Common myeloid progenitor, CD34-positive (primary cell): ENCODE measurements around the gene GTF2H4.

ENCODE experiments used
- CTCF ChIA-PET: fragments of 350-600 bp; sonication (Branson Sonifier 250); formaldehyde crosslinking; loops from one replicate; lab custom pipeline; 2021; ENCODE audit warnings: antibody characterized with exemption; lab: Charles Lee
- POLR2A ChIA-PET: fragments of 350-600 bp; sonication (Branson Sonifier 250); formaldehyde crosslinking; loops from one replicate; lab custom pipeline; 2021; ENCODE audit warnings: antibody characterized with exemption; lab: Charles Lee
- DNase-seq, 3 donors: peaks; one replicate each; pipeline versions ENCODE4 v3.0.0 to v3.0.0-alpha.2; 2013
- H3K27ac ChIP-seq, 2 experiments: 1 replicate in 1 of 2; 2 replicates in 1 of 2; pipeline ENCODE4 v1.7.0; 2013; ENCODE audit warnings: inconsistent platforms in 2 of 2, low read length in 2 of 2, mild to moderate bottlenecking in 2 of 2, low read depth in 1 of 2, moderate library complexity in 1 of 2; ENCODE audit not compliant: severe bottlenecking in 2 of 2, insufficient read depth in 1 of 2, poor library complexity in 1 of 2
- H3K27me3 ChIP-seq, 5 experiments: replicated peaks in 2 of 5; 1 replicate in 3 of 5; 2 replicates in 2 of 5; pipeline versions ENCODE4 v1.6.1 to v1.7.0; 2013; ENCODE audit warnings: low read length in 4 of 5, mild to moderate bottlenecking in 2 of 5, moderate library complexity in 2 of 5, inconsistent platforms in 1 of 5; ENCODE audit not compliant: insufficient read depth in 5 of 5, control insufficient read depth in 4 of 5
- H3K36me3 ChIP-seq, 4 experiments: 1 replicate in 2 of 4; 2 replicates in 2 of 4; pipeline versions ENCODE4 v1.6.1 to v1.7.0; 2013; ENCODE audit warnings: low read length in 3 of 4, control low read depth in 1 of 4, mild to moderate bottlenecking in 1 of 4; ENCODE audit not compliant: control insufficient read depth in 4 of 4, insufficient read depth in 4 of 4
- H3K4me1 ChIP-seq, 4 experiments: 1 replicate in 3 of 4; 2 replicates in 1 of 4; pipeline versions ENCODE4 v1.6.1 to v1.7.1; 2013; ENCODE audit warnings: low read length in 3 of 4, mild to moderate bottlenecking in 3 of 4, control low read depth in 1 of 4, inconsistent platforms in 1 of 4, moderate library complexity in 1 of 4; ENCODE audit not compliant: control insufficient read depth in 4 of 4, insufficient read depth in 4 of 4; ENCODE audit errors: control extremely low read depth in 1 of 4
- H3K4me3 ChIP-seq, 7 experiments: 1 replicate in 4 of 7; 2 replicates in 3 of 7; pipeline versions ENCODE4 v1.5.1 to v1.7.0; 2013; ENCODE audit warnings: mild to moderate bottlenecking in 7 of 7, low read length in 6 of 7, moderate library complexity in 6 of 7, inconsistent platforms in 2 of 7, low read depth in 2 of 7, control low read depth in 1 of 7; ENCODE audit not compliant: insufficient read depth in 4 of 7, control insufficient read depth in 1 of 7; ENCODE audit errors: extremely low read depth in 1 of 7
- H3K9me3 ChIP-seq, 5 experiments: 1 replicate in 4 of 5; 2 replicates in 1 of 5; pipeline versions ENCODE4 v1.6.1 to v1.7.1; 2013; ENCODE audit warnings: low read length in 4 of 5, mild to moderate bottlenecking in 2 of 5, inconsistent platforms in 1 of 5, low read depth in 1 of 5, moderate library complexity in 1 of 5; ENCODE audit not compliant: control insufficient read depth in 4 of 5, insufficient read depth in 2 of 5; ENCODE audit errors: control extremely low read depth in 1 of 5
- WGBS: methylation state at CpG from one replicate; pipeline ENCODE4 v1.1.5; 2013; ENCODE audit not compliant: insufficient coverage; 5-methylcytosine and 5-hydroxymethylcytosine counted together

GTF2H4 gene

GRCh38 chr6:30882759-30883684, 25.0 kb upstream of the GTF2H4 start:
- ChIA-PET CTCF (interaction anchor here (1.0 to 10.1 kb wide), 5 partner anchors 17 to 204 kb away, joined by 3 to 95 read pairs (median 10); no protein-coding TSS in a partner anchor), POLR2A (interaction anchor here (0.6 to 0.8 kb wide), 3 partner anchors 8 to 70 kb away, joined by 3 to 4 read pairs (median 3); no protein-coding TSS in a partner anchor)
- H3K4me3 ChIP-seq: no peak overlapping the region
- WGBS: 87% methylated on average over 10 of the region's 15 CpGs
- no peaks in the 10 kb centered on the region for H3K9me3 ChIP-seq
- peaks cover 0 to 14% (median 10%) of the 10 kb centered on the region in 4 experiments for H3K4me1 ChIP-seq
- H3K36me3 ChIP-seq: no peaks in the 10 kb centered on the region
- H3K27me3 ChIP-seq: peaks cover 0 to 35% (median 18%) of the 10 kb centered on the region in 5 experiments
- DNase-seq: no peak
- peak overlapping the region in 1 of 2 experiments; percentile 43 for H3K27ac ChIP-seq

- WGBS: 20% methylated on average over 32 of the region's 62 CpGs
- H3K36me3 ChIP-seq: no peaks in the 10 kb centered on the region
- CTCF ChIA-PET: interaction anchor here (0.8 to 10.1 kb wide), 6 partner anchors 12 to 203 kb away, joined by 3 to 95 read pairs (median 9); partner anchors contain the start of gene VARS2
- H3K4me3 ChIP-seq: peak within 1 kb of the TSS; percentile 17 to 72 (median 43)
- H3K9me3 ChIP-seq: no peaks in the 10 kb centered on the region
- H3K27ac ChIP-seq: peak within 1 kb of the TSS in 1 of 2 experiments; percentile 68
- peaks cover 0 to 35% (median 18%) of the 10 kb centered on the region in 5 experiments for H3K27me3 ChIP-seq
- POLR2A ChIA-PET: no interaction called here
- DNase-seq: peak in 2 of 3 donors; percentile 28 to 33
- peaks cover 0 to 14% (median 10%) of the 10 kb centered on the region in 4 experiments for H3K4me1 ChIP-seq
Observed at GRCh38 chr6:30883685-30884520, 24.1 kb upstream of the GTF2H4 start, which contains the start of gene DDR1. Gene DDR1, plus strand, starts transcription at chr6:30884519. Its CDS starts 4,211 bp downstream, at chr6:30888730.

- ChIA-PET CTCF (interaction anchor here (0.8 to 10.1 kb wide), 6 partner anchors 11 to 62 kb away, joined by 3 to 95 read pairs (median 6); partner anchors contain the start of gene VARS2), POLR2A (no interaction called here)
- no peaks in the 10 kb centered on the region for H3K9me3 ChIP-seq
- 14% methylated on average over 34 of the region's 59 CpGs for WGBS
- peaks cover 0 to 14% (median 10%) of the 10 kb centered on the region in 4 experiments for H3K4me1 ChIP-seq
- H3K27ac ChIP-seq: peak overlapping the region in 1 of 2 experiments; percentile 68
- peak in 2 of 3 donors; percentile 40 to 43 for DNase-seq
- H3K36me3 ChIP-seq: no peaks in the 10 kb centered on the region
- H3K4me3 ChIP-seq: peak overlapping the region; percentile 17 to 72 (median 43)
- peaks cover 0 to 35% (median 18%) of the 10 kb centered on the region in 5 experiments for H3K27me3 ChIP-seq
Observed at GRCh38 chr6:30884521-30885480, 23.2 kb upstream of the GTF2H4 start.

GRCh38 chr6:30885481-30885998, 22.5 kb upstream of the GTF2H4 start:
- Histone ChIP-seq H3K4me3 (no peak overlapping the region), H3K27ac (no peak overlapping the region), H3K27me3 (peaks cover 0 to 34% (median 18%) of the 10 kb centered on the region in 5 experiments), H3K9me3 (no peaks in the 10 kb centered on the region), H3K36me3 (no peaks in the 10 kb centered on the region), H3K4me1 (peaks cover 0 to 14% (median 10%) of the 10 kb centered on the region in 4 experiments)
- DNase-seq: no peak
- 75% methylated on average over 6 of the region's 7 CpGs for WGBS
- ChIA-PET CTCF (interaction anchor here (1.2 to 10.1 kb wide), 4 partner anchors 13 to 63 kb away, joined by 4 to 95 read pairs (median 6); partner anchors contain the start of gene VARS2), POLR2A (no interaction called here)

GRCh38 chr6:30885999-30886896, 21.8 kb upstream of the GTF2H4 start:
- ChIA-PET POLR2A (no interaction called here), CTCF (interaction anchor here (1.2 to 10.1 kb wide), 5 partner anchors 13 to 58 kb away, joined by 3 to 95 read pairs (median 5); partner anchors contain the start of gene VARS2)
- no peak for DNase-seq
- Histone ChIP-seq H3K4me1 (peaks cover 0 to 14% (median 10%) of the 10 kb centered on the region in 4 experiments), H3K27me3 (peaks cover 0 to 32% (median 18%) of the 10 kb centered on the region in 5 experiments), H3K27ac (no peak overlapping the region), H3K36me3 (no peaks in the 10 kb centered on the region), H3K9me3 (no peaks in the 10 kb centered on the region), H3K4me3 (peak overlapping the region in 1 of 7 experiments; percentile 11)
- 86% methylated on average over 11 of the region's 18 CpGs for WGBS
